ENCODE results near the gene RNFT1.
"Not testable (repeated sequence)": the region's sequence is repeated elsewhere in the genome, so short reads cannot be mapped to it uniquely, and the experiment has no call there.

GRCh38 chr17:60009326-60009725 is 44.8 kb upstream of the RNFT1 start:
- TF ChIP-seq CTCF (conservative IDR thresholded peaks at IDR 0.05; ENCODE audit: low read length); EZH2phosphoT487 (IDR thresholded peaks at IDR 0.05; ENCODE audit: borderline replicate concordance, low read depth, low read length): not testable (repeated sequence)
